GM12878 (cell line): ENCODE measurements around the gene SELENOW. TPM values are rescaled to one million over a fixed set of nuclear protein-coding genes. Genes with fewer than 3 reads are reported as not detected.

ENCODE experiments used
- ATAC-seq: fragments of 200-7000 bp; cut with Tn5 transposase; 3 replicates; pipeline ENCODE4 v1.9.1; 2020; ENCODE audit warnings: mild to moderate bottlenecking, moderate library complexity
- BruUV-seq: library from RNA; stranded (reverse); fragments of 400-500 nt; replicated peaks from 2 replicates; lab custom pipeline; 2021; lab: Mats Ljungman, UMichigan
- CTCF ChIA-PET: fragments of 300-600 bp; sonication (Branson Sonifier 250); formaldehyde crosslinking; extraction: SDS; loops from one replicate; lab custom pipeline; 2021; ENCODE audit warnings: inconsistent platforms; lab: Yijun Ruan, JAX
- POLR2A ChIA-PET: fragments of 350-600 bp; formaldehyde crosslinking; extraction: SDS; loops from one replicate; lab custom pipeline; 2021; ENCODE audit warnings: inconsistent platforms; lab: Charles Lee
- RAD21 ChIA-PET: fragments of 300-600 bp; sonication (Branson Sonifier 250); formaldehyde crosslinking; loops from one replicate; lab custom pipeline; 2023; ENCODE audit warnings: antibody characterized with exemption; ENCODE audit not compliant: unreplicated experiment; lab: Charles Lee
- SMC1A ChIA-PET: fragments of 300-600 bp; sonication (Branson Sonifier 250); formaldehyde crosslinking; loops from one replicate; lab custom pipeline; 2023; ENCODE audit not compliant: unreplicated experiment, uncharacterized antibody; lab: Charles Lee
- DNase-seq: peaks from one replicate; pipeline ENCODE4 v3.0.0-alpha.2; 2011; ENCODE audit warnings: low read depth, low spot score
- FAIRE-seq: peaks from 3 replicates; lab custom pipeline; 2011; peaks lifted over from hg19 to GRCh38; lab: Jason Lieb, UNC
- H2AFZ ChIP-seq: 2 replicates; pipeline ENCODE4 v1.6.0; 2011; ENCODE audit warnings: low read depth, low read length, control low read depth; ENCODE audit not compliant: control insufficient read depth
- H3K27ac ChIP-seq: 2 replicates; pipeline ENCODE4 v1.5.1; 2011; ENCODE audit warnings: control low read depth; ENCODE audit not compliant: control insufficient read depth, insufficient read depth
- H3K27me3 ChIP-seq, 2 experiments: replicated peaks in 1 of 2; 2 replicates each; pipeline versions ENCODE4 v1.6.0 to v1.6.1; 2011; ENCODE audit warnings: low read length in 1 of 2; ENCODE audit not compliant: control insufficient read depth in 2 of 2, insufficient read depth in 2 of 2
- H3K36me3 ChIP-seq, 2 experiments: 2 replicates each; pipeline ENCODE4 v1.5.1; 2011; ENCODE audit warnings: low read length in 1 of 2; ENCODE audit not compliant: control insufficient read depth in 2 of 2, insufficient read depth in 2 of 2
- H3K4me1 ChIP-seq: 2 replicates; pipeline ENCODE4 v1.6.1; 2011; ENCODE audit warnings: mild to moderate bottlenecking, low read length, moderate library complexity, mixed read lengths; ENCODE audit not compliant: control insufficient read depth, insufficient read depth
- H3K4me2 ChIP-seq: 2 replicates; pipeline ENCODE4 v1.6.0; 2011; ENCODE audit warnings: control low read depth; ENCODE audit not compliant: control insufficient read depth, insufficient read depth
- H3K4me3 ChIP-seq: fragments of 200-600 bp; sonication (generic); 2 replicates; pipeline ENCODE4 v1.5.1; 2016
- H3K79me2 ChIP-seq: 2 replicates; pipeline ENCODE4 v1.6.0; 2011; ENCODE audit warnings: low read length; ENCODE audit not compliant: control insufficient read depth, insufficient read depth
- H3K9ac ChIP-seq: 2 replicates; pipeline ENCODE4 v1.8.0; 2011; ENCODE audit warnings: low read length, control low read depth, mixed read lengths; ENCODE audit not compliant: control insufficient read depth, insufficient read depth
- H3K9me3 ChIP-seq: replicated peaks from 3 replicates; pipeline ENCODE4 v1.5.1; 2011; ENCODE audit warnings: mild to moderate bottlenecking, low read length; ENCODE audit not compliant: control insufficient read depth, insufficient read depth
- H4K20me1 ChIP-seq: 2 replicates; pipeline ENCODE4 v1.6.0; 2011; ENCODE audit not compliant: control insufficient read depth, insufficient read depth
- EGR1 ChIP-seq, 2 experiments: IDR thresholded peaks; 1 replicate in 1 of 2; 2 replicates in 1 of 2; pipeline ENCODE4 v1.6.1; 2011 to 2012; ENCODE audit warnings: low read depth in 2 of 2, low read length in 2 of 2, borderline replicate concordance in 1 of 2, mild to moderate bottlenecking in 1 of 2, moderate library complexity in 1 of 2
- PAX5 ChIP-seq: IDR thresholded peaks from 2 replicates; pipeline ENCODE4 v1.6.1; 2011; ENCODE audit warnings: low read depth, low read length, borderline replicate concordance
- RAD21 ChIP-seq: IDR thresholded peaks from 2 replicates; pipeline ENCODE4 v1.6.1; 2011; ENCODE audit warnings: mild to moderate bottlenecking, low read depth, low read length, moderate library complexity; ENCODE audit not compliant: insufficient read depth
- YY1 ChIP-seq: IDR thresholded peaks from 2 replicates; pipeline ENCODE4 v1.6.1; 2011; ENCODE audit warnings: low read depth, mild to moderate bottlenecking, low read length
- WGBS: methylation state at CpG from one replicate; pipeline ENCODE4 v1.1.6; 2016; ENCODE audit warnings: low lambda C conversion rate; ENCODE audit not compliant: insufficient replicate concordance, insufficient coverage; ENCODE audit errors: missing lambda C conversion rate; 5-methylcytosine and 5-hydroxymethylcytosine counted together
- in situ Hi-C: fragments of 300-500 bp; cut with MboI; formaldehyde crosslinking; loops from 9 replicates; pipeline ENCODE4 v1.14.3; 2018; ENCODE audit warnings: mixed read lengths
- intact Hi-C: fragments of 100-400 bp; cut with micrococcal nuclease; formaldehyde crosslinking; loops from one replicate; pipeline ENCODE4 v1.14.2; 2022; ENCODE audit not compliant: unreplicated experiment
- polyA plus RNA-seq, 11 experiments: library from polyadenylated mRNA; depleted of rRNA in 4 of 11; unstranded in 6 of 11; stranded (reverse) in 5 of 11; fragments of >200 nt; fragmentation: Nextera tagmentation in 4 of 11; fragmentation: Illumina TruSeq in 1 of 11; extraction: Ambion mirVana in 4 of 11; extraction: Trizol in 1 of 11; gene quantifications; 1 replicate in 1 of 11; 2 replicates in 10 of 11; pipeline versions ENCODE4 v1.2.1 to v1.2.3, GENCODE V29; 2011 to 2016; ENCODE audit warnings: inconsistent platforms in 2 of 11, missing spikeins in 2 of 11, low read depth in 1 of 11
- total RNA-seq, 4 experiments: library from RNA; depleted of rRNA in 3 of 4; stranded (reverse); fragments of >200 nt in 3 of 4; fragmentation: Illumina TruSeq in 1 of 4; extraction: Trizol in 1 of 4; gene quantifications; 2 replicates each; pipeline versions ENCODE4 v1.2.1 to v1.2.3, GENCODE V29; 2013 to 2021
- TF ChIP-seq, protein P1 (sequence below), 3 experiments: IDR thresholded peaks in 2 of 3; conservative IDR thresholded peaks in 1 of 3; 2 replicates each; pipeline ENCODE4 v1.5.1; 2011; ENCODE audit warnings: low read depth in 3 of 3, low read length in 3 of 3, mild to moderate bottlenecking in 3 of 3, control low read depth in 2 of 3, moderate library complexity in 2 of 3, inconsistent platforms in 1 of 3, mixed read lengths in 1 of 3; ENCODE audit not compliant: control insufficient read depth in 2 of 3, insufficient read depth in 1 of 3; ENCODE audit errors: extremely low read depth in 1 of 3

Gene SELENOW
- total and polyA plus RNA-seq, 10 of the 15 experiments (the other 5 are each of a cell fraction or from before 2014, with no cell fraction given) = 53.3 to 186 (median 101) TPM

- H3K4me1 ChIP-seq = no peaks in the 10 kb centered on the region
- no peaks in the 10 kb centered on the region for H4K20me1 ChIP-seq
- ChIA-PET RAD21 (no interaction called here), CTCF (interaction anchor here (0.9 to 1.5 kb wide), 2 partner anchors 17 to 63 kb away, joined by 3 read pairs; no protein-coding TSS in a partner anchor), SMC1A (interaction anchor here (0.6 kb wide), 2 partner anchors 35 to 1346 kb away, joined by 3 read pairs; no protein-coding TSS in a partner anchor), POLR2A (no interaction called here)
- H3K27ac ChIP-seq = no peak overlapping the region
- intact Hi-C loops = no loop called here
- no peaks in the 10 kb centered on the region for H3K36me3 ChIP-seq
- H3K9me3 ChIP-seq = no peaks in the 10 kb centered on the region
- in situ Hi-C loops = no loop called here
- no TSS peak for BruUV-seq
- TF ChIP-seq EGR1 (IDR thresholded peaks at IDR 0.05; ENCODE audit: borderline replicate concordance in 1 of 2, low read depth in 2 of 2, low read length in 2 of 2) = no peak
- H3K79me2 ChIP-seq = no peaks in the 10 kb centered on the region
- 36% methylated on average over 6 of the region's 6 CpGs for WGBS
- no peaks in the 10 kb centered on the region for H3K27me3 ChIP-seq
- FAIRE-seq (no peak), ATAC-seq (no peak), DNase-seq (no peak)
- no peak overlapping the region for H3K9ac ChIP-seq
- no peak overlapping the region for H3K4me2 ChIP-seq
- H2AFZ ChIP-seq = no peak overlapping the region
- no peak overlapping the region for H3K4me3 ChIP-seq
These were observed 27.9 kb downstream of the SELENOW start for GRCh38 chr19:47806435-47806834.

DNA sequence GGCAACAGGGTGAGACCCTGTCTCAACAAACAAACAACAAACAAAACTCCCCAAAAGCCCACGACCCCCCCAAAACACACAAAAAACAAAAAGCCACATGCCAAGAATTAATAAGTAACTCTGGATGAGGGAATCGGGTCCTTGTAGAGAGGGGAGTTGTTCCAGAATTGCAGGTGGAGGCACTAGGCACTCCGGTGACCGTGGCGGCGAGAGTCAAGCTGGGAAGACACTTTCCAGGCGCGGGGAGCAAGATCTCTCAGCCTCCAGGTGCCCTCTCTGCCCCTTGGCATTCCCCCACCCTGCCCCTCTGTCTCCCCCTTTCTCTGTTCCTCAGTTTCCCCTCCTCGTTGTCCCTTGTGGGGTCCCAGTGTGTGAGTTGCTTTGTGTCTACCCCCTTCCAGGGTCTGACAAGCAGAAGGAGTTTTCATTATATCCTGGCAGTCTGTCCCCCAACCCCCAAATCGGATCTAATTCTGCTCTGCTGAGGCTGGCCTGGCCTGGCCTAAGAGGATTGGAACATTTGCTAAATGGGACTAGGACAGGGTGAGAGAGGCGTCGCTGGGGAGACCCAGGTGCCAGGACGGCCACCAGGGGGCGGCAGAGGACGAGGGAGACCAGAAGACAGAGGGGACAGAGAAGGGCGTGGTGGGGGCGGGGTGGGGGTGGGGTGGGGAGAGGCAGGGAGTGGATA lies 34.9 kb downstream of the SELENOW start:
- no peaks in the 10 kb centered on the region for H3K4me1 ChIP-seq
- no peaks in the 10 kb centered on the region for H3K9me3 ChIP-seq
- no peak overlapping the region for H3K27ac ChIP-seq
- in situ Hi-C loops (no loop called here), intact Hi-C loops (loop anchor here (5.0 kb wide), 1 partner anchor 54 kb away; no protein-coding TSS in a partner anchor)
- no peak overlapping the region for H3K4me2 ChIP-seq
- ChIA-PET RAD21 (no interaction called here), SMC1A (no interaction called here), CTCF (interaction anchor here (0.6 to 2.7 kb wide), 3 partner anchors 53 to 512 kb away, joined by 3 to 7 read pairs (median 6); no protein-coding TSS in a partner anchor), POLR2A (no interaction called here)
- BruUV-seq = no TSS peak
- H4K20me1 ChIP-seq = no peaks in the 10 kb centered on the region
- ATAC-seq (peak; percentile 94), DNase-seq (no peak), FAIRE-seq (no peak)
- H3K27me3 ChIP-seq = no peaks in the 10 kb centered on the region
- no peaks in the 10 kb centered on the region for H3K79me2 ChIP-seq
- H3K36me3 ChIP-seq = no peaks in the 10 kb centered on the region
- TF ChIP-seq, protein P1, sequence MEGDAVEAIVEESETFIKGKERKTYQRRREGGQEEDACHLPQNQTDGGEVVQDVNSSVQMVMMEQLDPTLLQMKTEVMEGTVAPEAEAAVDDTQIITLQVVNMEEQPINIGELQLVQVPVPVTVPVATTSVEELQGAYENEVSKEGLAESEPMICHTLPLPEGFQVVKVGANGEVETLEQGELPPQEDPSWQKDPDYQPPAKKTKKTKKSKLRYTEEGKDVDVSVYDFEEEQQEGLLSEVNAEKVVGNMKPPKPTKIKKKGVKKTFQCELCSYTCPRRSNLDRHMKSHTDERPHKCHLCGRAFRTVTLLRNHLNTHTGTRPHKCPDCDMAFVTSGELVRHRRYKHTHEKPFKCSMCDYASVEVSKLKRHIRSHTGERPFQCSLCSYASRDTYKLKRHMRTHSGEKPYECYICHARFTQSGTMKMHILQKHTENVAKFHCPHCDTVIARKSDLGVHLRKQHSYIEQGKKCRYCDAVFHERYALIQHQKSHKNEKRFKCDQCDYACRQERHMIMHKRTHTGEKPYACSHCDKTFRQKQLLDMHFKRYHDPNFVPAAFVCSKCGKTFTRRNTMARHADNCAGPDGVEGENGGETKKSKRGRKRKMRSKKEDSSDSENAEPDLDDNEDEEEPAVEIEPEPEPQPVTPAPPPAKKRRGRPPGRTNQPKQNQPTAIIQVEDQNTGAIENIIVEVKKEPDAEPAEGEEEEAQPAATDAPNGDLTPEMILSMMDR (IDR thresholded peaks at IDR 0.05 in 2 of 3, conservative IDR thresholded peaks at IDR 0.05 in 1 of 3; ENCODE audit: control insufficient read depth in 2 of 3, extremely low read depth in 1 of 3, insufficient read depth in 1 of 3, low read depth in 3 of 3, low read length in 3 of 3) = peak; percentile 39 to 81 (median 63); a peak in 5 of 6 replicates
- TF ChIP-seq YY1 = 0 out of 2 replicates have a peak, but pooled peaks have one; percentile 25
- no peak for TF ChIP-seq PAX5
- peak; percentile 38; the same call in 1 of the 2 replicates for TF ChIP-seq RAD21
- H3K9ac ChIP-seq = no peak overlapping the region
- 49% methylated on average over 11 of the region's 17 CpGs for WGBS
- no peak overlapping the region for H3K4me3 ChIP-seq
- no peak overlapping the region for H2AFZ ChIP-seq
